Endothelial cell of hepatic sinusoid (primary cell): ENCODE measurements around the gene TWNK.
"Not testable (repeated sequence)": the region's sequence is repeated elsewhere in the genome, so short reads cannot be mapped to it uniquely, and the experiment has no call there.

Experiments used
- in situ Hi-C: cut with HindIII; loops from 2 replicates; pipeline ENCODE4 v1.10.0; 2017; ENCODE audit warnings: low sequenced_read_pairs

Gene TWNK

DNA sequence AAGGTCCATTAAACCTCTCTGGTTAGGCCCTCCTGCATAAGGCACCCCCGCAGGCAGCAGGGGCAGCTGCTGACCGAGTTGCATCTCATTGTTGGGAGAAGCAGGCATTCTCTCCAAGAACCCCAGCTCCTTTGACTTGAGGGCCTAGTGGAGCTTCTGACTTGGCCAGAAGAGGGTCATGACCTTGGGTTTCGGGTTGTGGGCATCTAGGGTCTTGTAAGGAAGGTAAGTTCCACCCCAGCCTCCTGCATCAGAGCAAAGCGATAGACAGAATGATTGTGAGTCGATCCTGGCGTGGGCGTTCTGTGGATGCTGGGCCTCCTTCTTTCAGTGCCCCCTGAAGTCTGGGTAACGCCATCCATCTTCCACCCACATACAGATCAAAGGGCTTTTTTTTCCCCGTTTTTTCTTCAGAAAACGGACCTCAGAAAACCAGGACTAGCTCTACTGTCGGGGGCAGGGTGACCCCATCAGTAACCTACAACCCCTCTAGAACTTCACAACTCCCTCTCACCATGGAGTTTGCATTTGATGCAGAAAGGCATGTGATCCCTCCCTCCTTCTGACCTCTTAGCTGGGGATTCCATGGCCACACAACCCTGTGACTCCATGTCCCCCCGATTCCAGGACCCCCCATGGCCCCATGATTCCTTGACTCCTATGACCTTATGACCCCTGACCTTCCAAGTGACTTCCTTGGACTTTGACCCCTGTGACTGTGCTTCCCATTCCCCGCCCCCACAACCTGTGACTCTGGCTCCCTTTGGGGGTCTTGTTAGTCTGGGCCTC lies 15.0 kb upstream of the TWNK start:
- in situ Hi-C loops, result no loop called here

GRCh38 chr10:100972904-100973535 lies 14.3 kb upstream of the TWNK start:
- in situ Hi-C loops, result no loop called here

DNA sequence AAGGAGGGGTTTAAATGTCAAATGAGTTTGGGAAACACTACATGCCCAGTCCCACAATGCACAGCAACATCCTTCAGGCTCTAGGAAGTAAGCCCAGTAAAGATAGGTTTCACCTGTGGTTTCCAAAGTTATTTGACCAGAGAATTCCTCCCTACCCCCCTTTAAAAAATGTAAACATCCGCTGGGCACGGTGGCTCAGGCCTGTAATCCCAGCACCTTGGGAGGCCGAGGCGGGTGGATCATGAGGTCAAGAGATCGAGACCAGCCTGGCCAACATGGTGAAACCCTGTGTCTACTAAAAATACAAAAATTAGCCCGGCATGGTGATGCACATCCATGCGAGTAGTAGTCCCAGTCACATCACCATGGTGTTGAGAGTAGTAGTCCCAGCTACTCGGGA lies 11.9 kb upstream of the TWNK start:
- in situ Hi-C loops, result not testable (repeated sequence)

- in situ Hi-C loops, result no loop called here
Measured at GRCh38 chr10:100976906-100977305, 10.4 kb upstream of the TWNK start.

DNA sequence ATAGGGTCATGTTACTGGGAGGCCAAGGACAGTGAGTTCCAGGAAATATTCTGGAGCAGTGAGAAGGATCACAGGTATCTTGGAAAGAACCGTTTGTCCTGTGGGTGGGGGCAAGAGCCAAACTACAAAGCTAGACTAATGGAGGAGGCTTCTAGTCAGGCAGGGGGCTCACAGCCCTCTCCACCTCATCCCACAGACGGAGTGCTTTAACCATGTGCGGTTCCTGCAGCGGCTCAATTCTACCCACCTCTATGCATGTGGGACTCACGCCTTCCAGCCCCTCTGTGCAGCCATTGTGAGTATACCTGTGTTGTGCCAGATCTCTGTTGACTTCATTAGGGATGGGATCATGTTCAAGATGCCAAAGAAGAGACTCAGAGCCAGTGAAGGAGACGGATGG lies 9.9 kb upstream of the TWNK start:
- in situ Hi-C loops, result no loop called here

DNA sequence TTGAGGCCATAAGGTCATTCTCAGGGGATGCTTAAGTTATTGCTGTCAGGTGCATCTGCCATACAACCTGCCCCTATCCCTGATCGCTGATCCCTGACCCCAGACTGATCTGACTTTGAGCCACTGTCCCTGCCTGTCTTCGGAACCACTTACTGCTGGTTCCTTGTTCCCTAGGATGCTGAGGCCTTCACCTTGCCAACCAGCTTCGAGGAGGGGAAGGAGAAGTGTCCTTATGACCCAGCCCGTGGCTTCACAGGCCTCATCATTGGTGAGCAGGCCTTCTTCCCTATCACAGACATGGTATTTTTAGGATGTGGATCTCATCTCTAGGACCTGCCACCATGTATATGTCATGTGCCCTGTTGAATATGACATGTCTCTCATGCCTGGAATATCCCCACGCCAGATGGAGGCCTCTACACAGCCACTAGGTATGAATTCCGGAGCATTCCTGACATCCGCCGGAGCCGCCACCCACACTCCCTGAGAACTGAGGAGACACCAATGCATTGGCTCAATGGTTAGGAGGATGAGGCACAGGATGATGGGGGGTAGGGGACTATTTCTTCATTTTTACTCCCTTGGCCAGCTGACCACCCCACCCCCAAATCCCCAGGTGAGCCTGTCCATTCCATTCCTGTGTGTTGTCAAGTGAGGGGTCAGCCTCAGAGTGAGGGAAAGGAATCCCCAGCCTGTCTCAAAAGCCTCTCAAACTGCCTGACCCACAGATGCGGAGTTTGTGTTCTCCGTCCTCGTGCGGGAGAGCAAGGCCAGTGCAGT lies 9.0 kb upstream of the TWNK start:
- in situ Hi-C loops, result no loop called here

DNA sequence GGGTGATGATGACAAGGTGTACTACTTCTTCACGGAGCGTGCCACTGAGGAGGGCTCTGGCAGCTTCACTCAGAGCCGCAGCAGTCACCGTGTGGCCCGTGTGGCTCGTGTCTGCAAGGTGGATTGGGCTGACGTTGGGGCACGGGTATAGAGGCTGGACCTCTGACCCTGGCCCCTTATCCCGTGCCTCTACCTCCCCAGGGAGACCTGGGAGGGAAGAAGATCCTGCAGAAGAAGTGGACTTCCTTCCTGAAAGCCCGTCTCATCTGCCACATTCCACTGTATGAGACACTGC lies 8.5 kb upstream of the TWNK start:
- in situ Hi-C loops, result no loop called here

DNA sequence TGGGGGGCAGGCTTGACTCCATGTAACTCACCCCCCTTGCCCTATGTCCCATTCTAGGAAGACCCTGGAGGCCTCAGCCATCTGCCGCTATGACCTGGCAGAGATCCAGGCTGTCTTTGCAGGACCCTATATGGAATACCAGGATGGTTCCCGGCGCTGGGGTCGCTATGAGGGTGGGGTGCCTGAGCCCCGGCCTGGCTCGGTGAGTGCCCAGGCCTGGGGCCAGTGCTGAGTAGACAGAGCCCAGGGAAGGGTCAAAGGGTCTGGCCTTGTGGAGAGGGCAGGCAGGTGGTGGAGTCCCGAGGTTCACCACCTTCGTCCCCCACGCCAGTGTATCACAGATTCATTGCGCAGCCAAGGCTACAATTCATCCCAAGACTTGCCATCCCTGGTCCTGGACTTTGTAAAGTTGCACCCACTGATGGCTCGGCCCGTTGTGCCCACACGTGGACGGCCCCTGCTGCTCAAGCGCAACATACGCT lies 7.5 kb upstream of the TWNK start:
- in situ Hi-C loops, result no loop called here

- in situ Hi-C loops, result no loop called here
Measured at GRCh38 chr10:100980311-100980710, 7.0 kb upstream of the TWNK start.

GRCh38 chr10:100980711-100981110 lies 6.6 kb upstream of the TWNK start:
- in situ Hi-C loops, result no loop called here

DNA sequence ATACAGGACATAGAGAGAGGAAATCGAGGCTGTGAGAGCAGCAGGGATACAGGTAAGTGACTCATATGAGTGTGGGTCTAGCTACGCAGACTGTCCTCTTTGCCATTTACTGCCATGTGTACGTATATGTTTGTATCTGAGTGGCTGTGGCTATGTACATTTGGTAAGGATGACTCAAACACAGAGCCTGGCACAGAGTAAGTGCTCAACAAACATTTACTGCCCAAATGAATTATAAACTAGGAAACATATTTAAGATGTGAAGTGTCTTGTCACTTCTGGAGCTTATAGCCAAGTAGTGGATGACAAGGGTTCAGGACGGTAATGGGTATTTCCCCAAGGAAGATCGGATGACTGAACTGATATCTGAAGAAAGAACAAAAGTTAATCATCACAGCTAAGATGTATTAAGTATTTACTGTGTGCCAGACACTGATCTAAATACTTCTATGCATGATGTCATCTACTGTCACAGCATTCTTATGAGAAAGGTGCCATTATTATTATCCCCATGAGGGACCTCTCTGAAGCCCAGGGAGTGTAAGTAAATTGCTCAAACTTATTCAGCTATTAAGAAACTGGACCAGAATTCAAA lies 6.1 kb upstream of the TWNK start:
- in situ Hi-C loops, result no loop called here

GRCh38 chr10:100982916-100983830 lies 4.2 kb upstream of the TWNK start:
- in situ Hi-C loops, result no loop called here

GRCh38 chr10:100983868-100984671 lies 3.3 kb upstream of the TWNK start:
- in situ Hi-C loops, result no loop called here

DNA sequence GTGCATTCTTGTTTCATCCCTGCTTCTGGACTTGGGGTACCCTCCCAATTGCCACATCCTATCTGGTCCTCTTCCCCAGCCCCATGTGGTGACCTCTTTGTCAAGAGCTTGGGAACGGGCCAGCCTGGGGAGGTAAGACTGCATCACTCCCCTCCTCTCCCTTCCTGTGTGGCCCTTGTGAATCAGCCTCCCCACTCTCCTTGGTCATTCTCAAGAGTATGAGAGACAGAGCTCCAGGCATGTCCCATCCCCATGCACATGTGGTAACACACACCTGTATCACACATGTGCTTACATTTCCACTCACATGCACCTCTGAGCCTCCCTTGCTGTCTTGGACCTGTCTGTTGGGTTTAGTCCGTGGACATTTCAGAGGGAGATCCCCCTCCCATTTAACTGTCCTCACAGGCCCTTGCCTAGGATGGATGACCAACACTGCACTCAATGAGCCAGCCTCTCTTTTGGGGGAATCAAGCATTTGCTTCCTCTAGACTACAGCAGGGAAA lies 2.6 kb upstream of the TWNK start:
- in situ Hi-C loops, result no loop called here

GRCh38 chr10:100985336-100985735 lies 2.0 kb upstream of the TWNK start:
- in situ Hi-C loops, result no loop called here

DNA sequence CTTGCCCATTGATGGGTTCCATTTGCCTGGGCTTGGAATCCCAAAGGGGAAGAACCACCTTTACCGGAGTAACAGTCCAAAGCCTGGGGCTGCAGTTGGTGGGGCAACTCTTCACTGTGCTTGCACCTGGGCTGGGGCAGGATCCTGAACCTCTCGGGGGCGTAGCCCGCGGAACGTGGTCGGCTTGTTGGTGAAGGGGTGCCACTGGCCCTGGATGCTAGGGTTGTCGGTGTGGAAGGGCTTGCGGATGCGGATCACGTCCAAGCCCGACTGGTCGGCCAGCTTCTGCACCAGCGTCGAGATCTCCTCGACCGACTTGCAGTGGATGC lies 756 bp upstream of the TWNK start:
- in situ Hi-C loops, result no loop called here

GRCh38 chr10:100987685-100988049 lies 324 bp downstream of the TWNK start:
- in situ Hi-C loops, result no loop called here

- in situ Hi-C loops, result no loop called here
Measured at GRCh38 chr10:100988166-100988565, 823 bp downstream of the TWNK start.

GRCh38 chr10:100989088-100989487 lies 1.7 kb downstream of the TWNK start:
- in situ Hi-C loops, result no loop called here
